ENCODE data around the gene SWSAP1.

Gene SWSAP1

GRCh38 chr19:11416346-11417052 is 42.0 kb downstream of the SWSAP1 start:
- DNase-seq: no peak

DNA sequence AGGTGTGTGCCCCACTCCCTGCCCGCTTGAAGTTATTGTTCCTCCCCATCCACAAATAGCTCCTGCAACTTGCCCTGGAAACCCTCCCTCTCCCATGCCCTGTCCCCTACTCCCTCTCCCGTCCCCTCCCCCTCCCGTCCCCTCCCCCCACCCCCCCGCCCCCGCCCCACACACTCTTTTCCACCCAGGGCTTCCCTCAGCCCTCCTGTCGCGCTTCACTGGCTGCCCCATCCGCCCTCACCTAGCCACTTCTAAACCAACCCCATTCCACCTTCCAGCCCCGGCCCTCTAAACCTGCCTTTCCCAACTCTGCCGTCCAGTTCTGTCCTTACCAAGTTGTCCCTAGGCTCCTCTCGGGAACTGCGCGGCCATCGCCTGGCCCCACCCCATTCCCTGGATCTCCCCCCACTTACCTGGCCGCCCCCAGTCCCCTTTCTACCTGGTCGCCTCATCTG is 43.7 kb downstream of the SWSAP1 start:
- no peak for DNase-seq

- no peak for DNase-seq
Measured at GRCh38 chr19:11418549-11419506, 44.4 kb downstream of the SWSAP1 start, which contains the start of gene RGL3. Gene RGL3, minus strand, starts transcription at chr19:11419314. Its CDS starts 36 bp downstream, at chr19:11419278.

DNA sequence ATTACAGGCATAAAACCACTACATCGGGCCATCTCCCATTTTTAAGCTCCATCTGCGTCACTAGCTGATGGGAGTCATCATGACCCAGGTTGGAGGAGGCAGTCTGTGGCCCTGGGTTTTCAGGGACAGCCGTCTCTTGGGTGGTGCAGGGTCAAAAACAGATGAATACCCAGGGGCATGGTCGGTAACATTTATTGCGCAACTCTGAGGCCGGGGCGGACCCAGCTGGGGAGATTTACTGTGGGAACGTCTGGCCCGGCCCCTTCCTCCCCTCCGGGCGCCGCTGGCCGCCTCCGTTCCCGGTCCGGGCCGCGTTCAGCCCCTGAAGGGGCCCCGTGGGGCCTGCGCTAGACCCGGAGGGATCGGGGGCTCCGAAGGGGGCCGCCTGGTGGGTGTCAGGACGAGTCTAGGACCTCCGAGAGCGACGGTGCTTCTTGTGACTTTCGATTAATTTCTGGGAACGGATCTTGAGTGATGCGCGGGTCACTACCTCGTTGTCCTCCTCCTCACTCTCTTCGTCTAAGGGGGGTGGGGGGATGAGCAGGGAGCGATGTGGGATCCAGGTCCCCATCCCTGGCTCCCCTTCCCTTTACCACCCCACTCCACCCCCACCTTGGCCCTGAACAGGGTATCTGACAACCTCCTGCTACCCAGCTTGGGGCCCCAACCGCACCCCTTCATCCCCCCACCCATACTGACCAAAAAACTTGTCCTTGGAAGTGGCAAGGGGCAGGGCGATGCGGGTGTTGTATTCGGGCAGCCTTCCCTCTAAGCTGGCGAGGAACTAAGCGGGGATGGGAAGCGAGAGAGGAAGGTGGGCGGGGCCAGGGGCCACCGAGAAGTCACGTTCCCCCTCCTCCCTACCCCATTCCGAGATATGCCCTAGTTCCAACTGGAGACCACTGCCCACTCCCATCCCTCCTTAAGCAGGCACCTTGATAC is 46.2 kb downstream of the SWSAP1 start:
- no peak for DNase-seq

GRCh38 chr19:11421371-11422098 is 47.1 kb downstream of the SWSAP1 start:
- DNase-seq: peak; percentile 51

GRCh38 chr19:11422163-11423065 is 47.9 kb downstream of the SWSAP1 start:
- peak; percentile 81 for DNase-seq

DNA sequence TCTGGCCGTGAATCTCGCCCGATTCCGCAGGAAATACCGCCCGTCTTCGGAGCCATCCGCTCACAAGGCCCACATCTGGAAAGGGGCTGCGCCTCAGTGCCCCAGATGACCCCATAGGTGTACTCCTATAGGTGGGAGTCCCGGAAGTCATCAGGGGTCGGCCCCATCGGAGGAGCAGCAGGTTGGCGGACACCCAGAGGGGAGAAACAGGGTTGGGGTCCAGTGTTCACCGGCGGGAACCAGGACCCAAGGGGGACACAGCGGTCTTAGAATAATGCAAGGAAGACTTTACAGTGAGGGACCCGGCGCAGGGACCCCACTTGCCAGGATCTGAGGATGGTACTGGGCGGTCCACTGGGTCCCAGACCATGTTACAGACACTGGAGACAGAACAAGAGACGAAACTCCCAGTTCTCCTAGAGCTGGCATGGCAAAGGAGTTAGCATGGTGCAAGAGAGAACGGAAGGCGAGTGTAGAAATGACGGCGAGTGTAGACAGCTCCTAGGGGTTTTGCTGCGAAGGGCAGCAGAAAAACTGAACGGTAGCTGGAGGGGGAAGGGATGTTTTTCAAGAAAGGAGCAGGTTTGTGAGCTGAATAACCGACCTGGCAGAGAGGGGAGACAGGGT is 48.8 kb downstream of the SWSAP1 start:
- DNase-seq: no peak

- no peak for DNase-seq
Measured at GRCh38 chr19:11423791-11424181, 49.3 kb downstream of the SWSAP1 start.
